GM18505 (cell line): ENCODE measurements around the gene ERP44.
"Not testable (repeated sequence)": the region's sequence is repeated elsewhere in the genome, so short reads cannot be mapped to it uniquely, and the experiment has no call there.

ENCODE experiments used
- ATAC-seq: cut with Tn5 transposase; IDR thresholded peaks from one replicate; pipeline ENCODE4 v1.9.1; 2021; ENCODE audit not compliant: unreplicated experiment
- POLR2A ChIP-seq: IDR thresholded peaks from 4 replicates; pipeline ENCODE4 v1.6.1; 2011; ENCODE audit warnings: borderline replicate concordance; ENCODE audit not compliant: insufficient read depth, insufficient read length; ENCODE audit errors: extremely low read depth

ERP44 gene

GRCh38 chr9:100088202-100088601 lies 10.6 kb downstream of the ERP44 start:
- TF ChIP-seq POLR2A: no peak
- no peak for ATAC-seq

- no peak for TF ChIP-seq POLR2A
- ATAC-seq: no peak
Observed at GRCh38 chr9:100087218-100087617, 11.6 kb downstream of the ERP44 start.

- no peak for ATAC-seq
Observed at GRCh38 chr9:100086097-100086635, 12.6 kb downstream of the ERP44 start.

DNA sequence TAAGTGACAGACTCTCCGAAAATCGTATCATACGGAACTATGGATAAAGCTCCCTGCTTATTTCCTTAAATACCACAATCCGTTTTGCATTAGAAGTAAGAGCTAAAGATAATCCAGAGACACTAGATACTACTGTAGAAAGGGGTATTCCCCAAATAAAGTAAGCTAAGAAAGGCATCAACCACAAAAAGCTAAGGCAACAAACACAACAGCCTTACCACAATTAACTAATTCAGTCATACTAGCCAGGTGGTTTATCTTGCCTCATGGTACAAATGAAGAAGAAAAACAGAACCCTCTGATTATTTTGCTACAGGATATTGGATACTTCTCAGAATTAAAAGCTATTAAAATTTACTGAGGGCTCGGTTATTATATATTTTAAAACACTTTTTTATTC lies 14.1 kb downstream of the ERP44 start:
- TF ChIP-seq POLR2A: no peak
- ATAC-seq: peak; percentile 77

More at GRCh38 chr9:100086097-100086635, 12.6 kb downstream of the ERP44 start:
- no peak for TF ChIP-seq POLR2A

GRCh38 chr9:100084128-100084453 lies 14.7 kb downstream of the ERP44 start:
- no peak for TF ChIP-seq POLR2A
- ATAC-seq: peak; percentile 46

DNA sequence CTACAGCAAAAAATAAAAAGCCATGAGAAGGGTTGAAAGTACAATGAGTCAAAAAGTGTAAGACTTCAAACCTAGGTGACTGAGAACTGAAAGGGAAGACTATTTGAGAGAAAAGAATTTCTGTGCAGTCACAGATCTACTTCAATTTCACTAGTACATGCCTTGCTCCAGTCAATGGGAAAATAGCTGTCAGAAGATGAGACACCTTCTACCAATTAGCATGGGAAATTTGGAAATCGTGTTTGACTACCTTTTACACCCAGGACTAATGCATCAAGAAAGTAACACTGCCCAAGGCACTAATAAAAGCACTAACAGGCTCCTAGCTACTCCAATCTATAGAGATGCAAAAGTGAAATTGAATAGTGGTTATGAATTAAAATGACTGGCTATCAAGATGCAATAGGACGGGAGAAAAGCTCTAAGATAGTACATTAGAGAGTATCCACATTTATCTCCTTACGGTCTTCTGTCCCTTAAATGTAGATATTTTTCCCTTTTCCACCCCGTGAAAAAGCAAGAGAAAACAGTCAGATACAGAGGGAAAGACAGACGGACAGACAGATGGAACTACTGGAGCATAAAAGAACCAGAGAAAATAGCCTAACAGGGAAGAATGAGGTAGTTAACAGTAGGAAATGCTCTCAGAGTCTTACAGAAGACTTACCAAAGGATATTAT lies 15.2 kb downstream of the ERP44 start:
- TF ChIP-seq POLR2A: peak; percentile 12
- peak; percentile 38 for ATAC-seq

GRCh38 chr9:100082782-100083181 lies 16.0 kb downstream of the ERP44 start:
- no peak for ATAC-seq
- TF ChIP-seq POLR2A: no peak

- not testable (repeated sequence) for ATAC-seq
Observed at GRCh38 chr9:100076256-100076655, 22.5 kb downstream of the ERP44 start.

DNA sequence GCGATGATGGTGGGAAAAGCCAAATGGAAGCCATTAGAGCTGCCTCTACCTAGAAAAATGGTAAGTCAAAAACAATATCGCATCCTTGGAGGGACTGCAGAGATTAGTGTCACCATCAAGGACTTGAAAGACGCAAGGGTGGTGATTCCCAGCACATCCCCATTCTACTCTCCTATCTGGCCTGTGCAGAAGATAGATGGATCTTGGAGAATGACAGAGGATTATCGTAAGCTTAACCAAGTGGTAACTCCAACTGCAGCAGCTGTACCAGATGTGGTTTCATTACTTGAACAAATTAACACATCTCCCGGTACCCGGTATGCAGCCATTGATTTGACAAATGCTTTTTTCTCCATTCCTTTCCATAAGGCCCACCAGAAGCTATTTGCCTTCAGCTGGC lies 23.8 kb downstream of the ERP44 start:
- no peak for TF ChIP-seq POLR2A
- no peak for ATAC-seq

GRCh38 chr9:100074093-100074492 lies 24.7 kb downstream of the ERP44 start:
- no peak for ATAC-seq
- no peak for TF ChIP-seq POLR2A

DNA sequence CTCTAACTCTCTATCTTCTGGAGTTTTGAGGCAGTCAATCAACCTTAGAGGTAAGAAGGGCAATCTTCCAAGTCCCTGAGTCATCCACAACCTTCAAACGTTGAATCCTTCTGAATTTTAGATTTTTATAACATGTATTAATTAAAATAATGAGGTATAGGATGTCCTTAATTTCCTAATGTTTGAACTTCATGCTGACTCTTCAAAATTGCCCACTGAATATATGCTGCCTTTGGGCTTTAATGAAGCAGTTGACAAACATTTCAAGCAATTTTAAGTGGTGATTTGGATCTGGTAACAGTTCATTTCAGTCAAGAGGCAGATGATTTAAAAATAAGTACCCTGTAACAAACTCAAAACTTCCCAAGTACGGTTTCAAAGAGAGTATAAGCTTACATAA lies 26.0 kb downstream of the ERP44 start:
- ATAC-seq: no peak
- no peak for TF ChIP-seq POLR2A

- no peak for TF ChIP-seq POLR2A
- no peak for ATAC-seq
Observed at GRCh38 chr9:100071271-100071670, 27.5 kb downstream of the ERP44 start.

DNA sequence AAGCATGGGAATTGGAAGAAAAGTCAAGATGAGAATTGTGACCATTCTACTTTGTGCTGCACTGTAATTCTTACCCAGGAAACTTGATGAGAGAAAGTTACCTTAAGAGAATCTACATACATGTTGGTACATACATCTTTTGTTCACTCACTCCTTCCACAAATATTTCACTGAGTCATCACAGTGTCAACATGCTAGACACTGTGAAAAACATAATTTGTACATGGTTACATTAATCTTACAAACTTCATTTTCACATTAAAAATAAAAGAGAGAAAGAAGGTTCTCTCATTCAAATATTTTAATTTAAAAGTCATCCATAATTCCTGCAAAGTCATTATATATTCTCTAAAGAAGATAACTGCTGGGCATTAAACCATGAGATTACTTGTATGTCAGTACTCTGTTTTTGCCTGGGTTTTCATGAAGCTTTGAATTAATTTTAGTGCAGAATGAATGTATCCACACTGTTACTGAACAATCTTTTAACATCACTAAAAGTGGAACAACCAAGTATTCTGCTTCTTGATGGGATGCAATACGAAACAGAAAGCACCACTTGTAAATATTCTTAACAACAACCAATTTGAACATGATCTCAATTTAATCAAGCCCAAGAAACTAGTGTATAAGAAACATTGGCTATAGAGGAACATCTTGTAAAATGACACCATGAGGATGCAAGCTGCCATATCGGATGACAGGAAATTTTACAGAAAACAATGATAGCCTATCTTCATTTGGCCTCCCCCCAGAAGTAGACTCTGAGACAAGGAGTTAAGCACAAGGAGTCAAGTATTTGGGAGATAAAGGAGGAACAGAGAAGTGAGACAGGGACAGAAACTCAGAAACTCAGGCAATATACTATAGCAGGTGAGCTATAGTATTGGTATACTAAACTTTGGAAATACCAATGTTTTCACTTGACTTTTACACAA lies 28.4 kb downstream of the ERP44 start:
- ATAC-seq: no peak
- TF ChIP-seq POLR2A: no peak

DNA sequence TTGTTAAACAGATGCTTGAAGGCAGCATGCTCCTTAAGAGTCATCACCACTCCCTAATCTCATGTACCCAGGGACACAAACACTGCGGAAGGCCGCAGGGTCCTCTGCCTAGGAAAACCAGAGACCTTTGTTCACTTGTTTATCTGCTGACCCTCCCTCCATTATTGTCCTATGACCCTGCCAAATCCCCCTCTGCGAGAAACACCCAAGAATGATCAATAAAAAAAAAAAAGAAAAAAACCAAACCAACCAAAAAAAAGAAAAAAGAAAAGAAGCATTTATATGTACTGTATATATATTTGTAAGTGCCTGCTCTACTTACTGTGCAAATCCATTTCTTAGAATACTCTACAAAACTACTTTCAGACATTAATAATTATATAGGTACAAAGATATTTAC lies 29.7 kb downstream of the ERP44 start:
- not testable (repeated sequence) for ATAC-seq

DNA sequence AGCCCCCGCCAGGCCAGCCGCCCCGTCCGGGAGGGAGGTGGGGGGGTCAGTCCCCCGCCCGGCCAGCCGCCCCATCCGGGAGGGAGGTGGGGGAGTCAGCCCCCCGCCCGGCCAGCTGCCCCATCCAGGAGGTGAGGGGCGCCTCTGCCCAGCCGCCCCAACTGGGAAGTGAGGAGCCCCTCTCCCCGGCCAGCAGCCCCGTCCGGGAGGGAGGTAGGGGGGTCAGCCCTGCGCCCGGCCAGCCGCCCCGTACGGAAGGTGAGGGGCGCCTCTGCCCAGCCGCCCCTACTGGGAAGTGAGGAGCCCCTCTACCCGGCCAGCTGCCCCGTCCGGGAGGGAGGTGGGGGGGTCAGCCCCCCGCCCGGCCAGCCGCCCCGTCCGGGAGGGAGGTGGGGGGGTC lies 30.8 kb downstream of the ERP44 start:
- not testable (repeated sequence) for ATAC-seq
